ENCODE data around the gene CAP2. TPM values are rescaled to one million over a fixed set of nuclear protein-coding genes. Genes with fewer than 3 reads are reported as not detected.
A peak's percentile ranks its signal among the peaks of the same experiment; 100 is the strongest.
"Not testable (repeated sequence)": the region's sequence is repeated elsewhere in the genome, so short reads cannot be mapped to it uniquely, and the experiment has no call there.

Gene CAP2
- total RNA-seq, 1 experiment from 2014 or later, result 0.61 TPM

GRCh38 chr6:17574866-17575560, 181.6 kb downstream of the CAP2 start:
- DNase-seq (ENCODE audit: low spot score), result no peak

GRCh38 chr6:17577059-17577458, 183.7 kb downstream of the CAP2 start:
- DNase-seq (ENCODE audit: low spot score), result no peak

- DNase-seq (ENCODE audit: low spot score), result no peak
Measured at GRCh38 chr6:17580518-17581048, 187.2 kb downstream of the CAP2 start.

GRCh38 chr6:17581282-17581681, 187.9 kb downstream of the CAP2 start:
- DNase-seq (ENCODE audit: low spot score), result not testable (repeated sequence)

GRCh38 chr6:17583811-17584210, 190.4 kb downstream of the CAP2 start:
- no peak for DNase-seq (ENCODE audit: low spot score)

GRCh38 chr6:17584241-17584803, 190.9 kb downstream of the CAP2 start:
- peak; percentile 68 for DNase-seq (ENCODE audit: low spot score)

- DNase-seq (ENCODE audit: low spot score), result peak; percentile 76
Measured at GRCh38 chr6:17585766-17586490, 192.5 kb downstream of the CAP2 start.

- not testable (repeated sequence) for DNase-seq (ENCODE audit: low spot score)
Measured at GRCh38 chr6:17586623-17587022, 193.2 kb downstream of the CAP2 start.

- DNase-seq (ENCODE audit: low spot score), result no peak
Measured at GRCh38 chr6:17588011-17588410, 194.6 kb downstream of the CAP2 start.

GRCh38 chr6:17589406-17590096, 196.2 kb downstream of the CAP2 start:
- peak; percentile 76 for DNase-seq (ENCODE audit: low spot score)

- DNase-seq (ENCODE audit: low spot score), result no peak
Measured at GRCh38 chr6:17591287-17591686, 197.9 kb downstream of the CAP2 start.

GRCh38 chr6:17593246-17593645, 199.9 kb downstream of the CAP2 start:
- DNase-seq (ENCODE audit: low spot score), result no peak

GRCh38 chr6:17596085-17596484, 202.7 kb downstream of the CAP2 start:
- no peak for DNase-seq (ENCODE audit: low spot score)

- peak; percentile 94 for DNase-seq (ENCODE audit: low spot score)
Measured at GRCh38 chr6:17599877-17600526, 206.6 kb downstream of the CAP2 start, which contains the start of gene FAM8A1. TSS of gene FAM8A1 (plus strand) at chr6:17600302. CDS start at chr6:17600410, 108 bp downstream.

- peak; percentile 49 for DNase-seq (ENCODE audit: low spot score)
Measured at GRCh38 chr6:17600527-17601385, 207.4 kb downstream of the CAP2 start.

- no peak for DNase-seq (ENCODE audit: low spot score)
Measured at GRCh38 chr6:17601386-17601703, 207.9 kb downstream of the CAP2 start.

- no peak for DNase-seq (ENCODE audit: low spot score)
Measured at GRCh38 chr6:17602888-17603287, 209.5 kb downstream of the CAP2 start.

- DNase-seq (ENCODE audit: low spot score), result no peak
Measured at GRCh38 chr6:17606606-17607005, 213.2 kb downstream of the CAP2 start.

All from HT-29 (cell line).